Endometrium (tissue), 2 donors: ENCODE results near the gene RNF43.

ENCODE experiments used
- FAIRE-seq: peaks from 2 replicates; lab custom pipeline; 2012; peaks lifted over from hg19 to GRCh38; lab: Jason Lieb, UNC
- donor health status: control.
- donor health status: control.

RNF43 gene

GRCh38 chr17:58381124-58382035 is 36.0 kb downstream of the RNF43 start:
- FAIRE-seq, result no peak

GRCh38 chr17:58380207-58381123 is 36.9 kb downstream of the RNF43 start:
- no peak for FAIRE-seq

GRCh38 chr17:58379511-58379824 is 37.9 kb downstream of the RNF43 start:
- FAIRE-seq, result no peak

- FAIRE-seq, result no peak
These were observed 38.4 kb downstream of the RNF43 start for GRCh38 chr17:58378733-58379510.

GRCh38 chr17:58377661-58378060 is 39.7 kb downstream of the RNF43 start:
- no peak for FAIRE-seq

GRCh38 chr17:58377093-58377601 is 40.2 kb downstream of the RNF43 start:
- no peak for FAIRE-seq

- FAIRE-seq, result no peak
These were observed 40.8 kb downstream of the RNF43 start for GRCh38 chr17:58376472-58377000.

GRCh38 chr17:58375811-58376210 is 41.5 kb downstream of the RNF43 start:
- no peak for FAIRE-seq

- FAIRE-seq, result no peak
These were observed 42.1 kb downstream of the RNF43 start for GRCh38 chr17:58375256-58375655.

- FAIRE-seq, result no peak
These were observed 43.4 kb downstream of the RNF43 start for GRCh38 chr17:58373923-58374322.

- no peak for FAIRE-seq
These were observed 44.3 kb downstream of the RNF43 start for GRCh38 chr17:58373003-58373402.

- FAIRE-seq, result no peak
These were observed 45.9 kb downstream of the RNF43 start for GRCh38 chr17:58371300-58371950.

GRCh38 chr17:58370716-58371115 is 46.6 kb downstream of the RNF43 start:
- FAIRE-seq, result no peak

GRCh38 chr17:58370309-58370708 is 47.0 kb downstream of the RNF43 start:
- no peak for FAIRE-seq

GRCh38 chr17:58369214-58370031 is 47.9 kb downstream of the RNF43 start:
- FAIRE-seq, result no peak

- FAIRE-seq, result no peak
These were observed 48.5 kb downstream of the RNF43 start for GRCh38 chr17:58368860-58369213.
